Osteocyte (in vitro differentiated cells): ENCODE data around the gene SEPTIN7. TPM values are rescaled to one million over a fixed set of nuclear protein-coding genes. Genes with fewer than 3 reads are reported as not detected.

Experiments used
- DNase-seq: peaks from one replicate; pipeline ENCODE4 v3.0.0; 2021; ENCODE audit warnings: mixed read lengths; ENCODE audit not compliant: unreplicated experiment; ENCODE audit errors: extremely low spot score
- H3K27ac Mint-ChIP-seq: one replicate; pipeline ENCODE4 v1.8.0; 2021; ENCODE audit warnings: mild to moderate bottlenecking, mixed read lengths; ENCODE audit not compliant: unreplicated experiment
- H3K27me3 Mint-ChIP-seq: one replicate; pipeline ENCODE4 v1.8.0; 2021; ENCODE audit warnings: mixed read lengths; ENCODE audit not compliant: unreplicated experiment
- H3K36me3 Mint-ChIP-seq: one replicate; pipeline ENCODE4 v1.8.0; 2021; ENCODE audit warnings: mixed read lengths; ENCODE audit not compliant: unreplicated experiment
- H3K4me1 Mint-ChIP-seq: one replicate; pipeline ENCODE4 v1.8.0; 2021; ENCODE audit warnings: mixed read lengths; ENCODE audit not compliant: unreplicated experiment
- H3K4me3 Mint-ChIP-seq: one replicate; pipeline ENCODE4 v1.8.0; 2021; ENCODE audit warnings: mild to moderate bottlenecking, moderate library complexity, mixed read lengths; ENCODE audit not compliant: unreplicated experiment
- H3K9me3 Mint-ChIP-seq: one replicate; pipeline ENCODE4 v1.8.0; 2021; ENCODE audit warnings: mixed read lengths; ENCODE audit not compliant: unreplicated experiment
- total RNA-seq: library from RNA; stranded (reverse); gene quantifications from 2 replicates; pipeline ENCODE4 v1.2.1, GENCODE V29; 2021
- TF ChIP-seq, protein P1 (sequence below): fragments of 200-600 bp; sonication (generic); IDR thresholded peaks from 2 replicates; pipeline ENCODE4 v1.5.0; 2021; ENCODE audit warnings: antibody characterized with exemption, mild to moderate bottlenecking, moderate library complexity

The SEPTIN7 gene
- total RNA-seq, 1 donor from 2014 or later = 349 TPM

DNA sequence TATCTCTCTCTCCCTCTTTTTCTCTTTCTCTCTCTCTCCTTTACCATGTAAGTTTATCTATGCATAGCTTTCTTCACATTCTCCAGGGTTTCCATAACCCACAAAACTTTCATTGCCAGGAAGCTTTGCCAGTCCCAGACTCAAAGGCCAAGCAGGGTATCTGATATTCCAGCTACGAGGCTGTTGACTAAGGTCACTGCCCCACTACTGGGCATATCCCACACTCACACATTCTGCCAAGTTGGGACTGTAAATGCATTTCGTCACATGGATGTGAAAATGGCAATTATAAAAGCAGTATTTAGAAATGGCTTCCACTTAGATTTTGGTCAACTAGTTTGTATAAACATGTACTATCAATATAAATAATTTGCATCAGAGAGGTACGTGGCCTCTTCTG, 43.3 kb upstream of the SEPTIN7 start:
- TF ChIP-seq, protein P1, sequence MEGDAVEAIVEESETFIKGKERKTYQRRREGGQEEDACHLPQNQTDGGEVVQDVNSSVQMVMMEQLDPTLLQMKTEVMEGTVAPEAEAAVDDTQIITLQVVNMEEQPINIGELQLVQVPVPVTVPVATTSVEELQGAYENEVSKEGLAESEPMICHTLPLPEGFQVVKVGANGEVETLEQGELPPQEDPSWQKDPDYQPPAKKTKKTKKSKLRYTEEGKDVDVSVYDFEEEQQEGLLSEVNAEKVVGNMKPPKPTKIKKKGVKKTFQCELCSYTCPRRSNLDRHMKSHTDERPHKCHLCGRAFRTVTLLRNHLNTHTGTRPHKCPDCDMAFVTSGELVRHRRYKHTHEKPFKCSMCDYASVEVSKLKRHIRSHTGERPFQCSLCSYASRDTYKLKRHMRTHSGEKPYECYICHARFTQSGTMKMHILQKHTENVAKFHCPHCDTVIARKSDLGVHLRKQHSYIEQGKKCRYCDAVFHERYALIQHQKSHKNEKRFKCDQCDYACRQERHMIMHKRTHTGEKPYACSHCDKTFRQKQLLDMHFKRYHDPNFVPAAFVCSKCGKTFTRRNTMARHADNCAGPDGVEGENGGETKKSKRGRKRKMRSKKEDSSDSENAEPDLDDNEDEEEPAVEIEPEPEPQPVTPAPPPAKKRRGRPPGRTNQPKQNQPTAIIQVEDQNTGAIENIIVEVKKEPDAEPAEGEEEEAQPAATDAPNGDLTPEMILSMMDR = no peak
- H3K36me3 Mint-ChIP-seq = peaks cover 2% of the 10 kb centered on the region
- H3K27ac Mint-ChIP-seq = no peak overlapping the region
- H3K4me3 Mint-ChIP-seq = no peak overlapping the region
- H3K9me3 Mint-ChIP-seq = no peaks in the 10 kb centered on the region
- DNase-seq = no peak
- no peaks in the 10 kb centered on the region for H3K27me3 Mint-ChIP-seq
- peaks cover 33% of the 10 kb centered on the region for H3K4me1 Mint-ChIP-seq

GRCh38 chr7:35758421-35758820, 42.4 kb upstream of the SEPTIN7 start:
- H3K4me3 Mint-ChIP-seq = no peak overlapping the region
- no peak overlapping the region for H3K27ac Mint-ChIP-seq
- no peaks in the 10 kb centered on the region for H3K27me3 Mint-ChIP-seq
- H3K9me3 Mint-ChIP-seq = no peaks in the 10 kb centered on the region
- H3K36me3 Mint-ChIP-seq = peaks cover 2% of the 10 kb centered on the region
- TF ChIP-seq, protein P1 = no peak
- peaks cover 38% of the 10 kb centered on the region for H3K4me1 Mint-ChIP-seq
- DNase-seq = no peak

DNA sequence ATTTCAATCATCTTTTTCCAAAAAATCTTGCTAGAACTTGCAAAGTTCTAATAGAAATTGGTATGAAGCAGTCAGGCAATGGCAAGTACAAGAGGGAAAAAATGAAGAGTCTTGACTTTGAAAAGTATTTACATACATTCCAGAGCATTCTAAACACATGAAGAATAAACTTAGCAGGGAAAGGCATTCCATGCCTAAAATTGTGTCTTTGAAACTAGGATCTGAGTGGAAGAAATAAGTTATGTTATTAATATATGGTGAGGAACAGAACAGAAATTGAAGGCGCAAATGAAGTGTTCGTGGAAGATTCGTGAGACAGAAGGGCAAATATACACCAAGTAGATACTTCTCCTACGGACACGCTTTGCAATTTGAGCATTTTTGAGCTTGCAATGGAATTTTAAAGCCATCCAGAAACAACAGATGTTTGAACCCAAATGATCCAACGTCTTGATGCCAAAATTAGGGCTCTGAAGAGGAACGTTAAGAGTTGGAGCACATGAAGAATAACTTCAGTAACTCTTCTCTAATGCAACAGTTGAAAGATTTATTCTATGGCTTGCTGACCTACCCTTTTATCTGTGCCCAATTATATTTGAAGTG, 40.6 kb upstream of the SEPTIN7 start:
- Mint-ChIP-seq H3K27ac (peak overlapping the region; percentile 70), H3K9me3 (no peaks in the 10 kb centered on the region), H3K36me3 (peaks cover 2% of the 10 kb centered on the region), H3K27me3 (no peaks in the 10 kb centered on the region), H3K4me3 (peak overlapping the region; percentile 1), H3K4me1 (peaks cover 38% of the 10 kb centered on the region)
- DNase-seq = no peak
- TF ChIP-seq, protein P1 = no peak

DNA sequence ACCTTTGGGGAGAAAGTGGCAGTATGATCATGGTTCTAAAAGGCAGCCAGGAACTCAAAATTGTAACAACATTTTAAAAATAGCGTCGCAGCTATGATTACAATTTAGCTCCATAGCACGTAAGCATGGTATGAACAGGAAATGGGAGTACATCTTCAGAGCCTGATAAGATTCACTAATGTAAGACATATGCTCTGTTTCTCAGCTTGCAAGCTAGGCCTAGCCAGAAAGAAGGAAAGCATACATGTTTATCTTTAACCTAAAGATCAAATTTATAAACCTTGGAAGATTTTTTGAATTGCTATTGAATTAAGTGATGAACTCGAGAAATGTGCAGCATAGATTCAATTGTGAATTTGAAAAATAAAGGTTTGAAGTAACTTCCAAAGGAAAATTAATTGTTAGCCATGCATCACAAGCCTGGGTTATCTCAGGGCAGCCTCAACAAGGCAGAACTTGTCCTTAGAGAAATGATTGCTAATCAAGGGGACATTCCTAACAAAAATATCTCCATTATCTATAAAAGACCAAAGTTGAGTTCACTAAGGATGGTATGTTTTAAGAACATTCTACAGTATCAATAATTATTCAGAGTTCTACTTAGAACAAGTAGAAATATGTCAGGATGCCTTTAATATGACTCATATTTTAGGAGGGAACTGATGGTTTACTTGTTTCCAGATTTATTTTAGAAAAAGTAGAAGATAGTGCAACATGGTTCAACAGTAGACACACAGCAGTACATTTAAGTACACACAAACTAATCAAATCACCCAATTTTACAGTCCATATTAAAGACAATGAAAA, 38.8 kb upstream of the SEPTIN7 start:
- Mint-ChIP-seq H3K4me3 (no peak overlapping the region), H3K27me3 (no peaks in the 10 kb centered on the region), H3K9me3 (no peaks in the 10 kb centered on the region), H3K27ac (peak overlapping the region; percentile 73), H3K36me3 (peaks cover 2% of the 10 kb centered on the region), H3K4me1 (peaks cover 38% of the 10 kb centered on the region)
- no peak for DNase-seq
- TF ChIP-seq, protein P1 = no peak

GRCh38 chr7:35762781-35763180, 38.1 kb upstream of the SEPTIN7 start:
- no peak overlapping the region for H3K4me3 Mint-ChIP-seq

More at GRCh38 chr7:35762781-35763180, 38.1 kb upstream of the SEPTIN7 start:
- Mint-ChIP-seq H3K27ac (no peak overlapping the region), H3K36me3 (no peaks in the 10 kb centered on the region), H3K9me3 (no peaks in the 10 kb centered on the region), H3K4me1 (peaks cover 38% of the 10 kb centered on the region), H3K27me3 (no peaks in the 10 kb centered on the region)
- TF ChIP-seq, protein P1 = no peak
- no peak for DNase-seq
